ENCODE data around the gene ZNF221. TPM values are rescaled to one million over a fixed set of nuclear protein-coding genes. Genes with fewer than 3 reads are reported as not detected.

The ZNF221 gene
- total RNA-seq, 1 donor from 2014 or later = 5.6 TPM

DNA sequence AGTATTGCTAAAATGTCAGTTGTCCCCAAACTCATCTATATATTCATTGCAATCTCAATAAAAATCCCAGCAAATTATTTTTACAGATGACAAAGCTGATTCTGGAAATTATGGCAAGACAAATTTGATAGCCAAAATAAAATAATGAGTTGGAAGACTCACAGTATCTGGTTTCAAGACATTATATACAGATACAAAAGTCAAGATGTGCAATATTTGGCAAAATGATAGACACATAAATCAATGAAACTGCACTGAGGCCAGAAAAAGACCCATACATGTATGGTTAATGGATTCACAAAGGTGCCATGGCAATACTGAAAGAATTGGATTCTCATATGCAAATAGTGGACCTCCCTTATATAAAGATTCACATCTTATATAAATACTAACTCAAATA is 40.1 kb upstream of the ZNF221 start:
- H3K4me3 ChIP-seq (ENCODE audit: low read depth, low read length) = no peak overlapping the region
- DNase-seq (ENCODE audit: low read depth) = no peak
- TF ChIP-seq, protein P1, sequence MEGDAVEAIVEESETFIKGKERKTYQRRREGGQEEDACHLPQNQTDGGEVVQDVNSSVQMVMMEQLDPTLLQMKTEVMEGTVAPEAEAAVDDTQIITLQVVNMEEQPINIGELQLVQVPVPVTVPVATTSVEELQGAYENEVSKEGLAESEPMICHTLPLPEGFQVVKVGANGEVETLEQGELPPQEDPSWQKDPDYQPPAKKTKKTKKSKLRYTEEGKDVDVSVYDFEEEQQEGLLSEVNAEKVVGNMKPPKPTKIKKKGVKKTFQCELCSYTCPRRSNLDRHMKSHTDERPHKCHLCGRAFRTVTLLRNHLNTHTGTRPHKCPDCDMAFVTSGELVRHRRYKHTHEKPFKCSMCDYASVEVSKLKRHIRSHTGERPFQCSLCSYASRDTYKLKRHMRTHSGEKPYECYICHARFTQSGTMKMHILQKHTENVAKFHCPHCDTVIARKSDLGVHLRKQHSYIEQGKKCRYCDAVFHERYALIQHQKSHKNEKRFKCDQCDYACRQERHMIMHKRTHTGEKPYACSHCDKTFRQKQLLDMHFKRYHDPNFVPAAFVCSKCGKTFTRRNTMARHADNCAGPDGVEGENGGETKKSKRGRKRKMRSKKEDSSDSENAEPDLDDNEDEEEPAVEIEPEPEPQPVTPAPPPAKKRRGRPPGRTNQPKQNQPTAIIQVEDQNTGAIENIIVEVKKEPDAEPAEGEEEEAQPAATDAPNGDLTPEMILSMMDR (conservative IDR thresholded peaks at IDR 0.05; ENCODE audit: low read depth, low read length) = no peak

DNA sequence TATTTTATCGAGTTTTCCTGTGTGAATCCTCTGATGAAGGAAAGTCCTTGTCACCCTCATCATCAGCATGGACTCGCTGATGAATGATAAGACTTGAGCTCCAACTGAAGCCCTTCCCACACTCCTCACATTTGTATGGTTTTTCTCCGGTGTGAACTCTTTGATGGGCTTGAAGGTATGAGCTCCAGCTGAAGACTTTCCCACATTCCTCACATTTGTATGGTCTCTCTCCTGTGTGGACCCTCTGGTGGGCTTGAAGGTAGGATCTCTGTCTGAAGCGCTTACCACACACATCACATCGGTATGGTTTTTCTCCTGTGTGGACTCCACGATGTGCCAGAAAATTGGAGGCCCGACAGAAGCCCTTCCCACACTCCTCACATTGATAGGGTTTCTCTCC is 37.6 kb upstream of the ZNF221 start:
- TF ChIP-seq, protein P1 (conservative IDR thresholded peaks at IDR 0.05; ENCODE audit: low read depth, low read length) = no peak
- no peak for DNase-seq (ENCODE audit: low read depth)
- no peak overlapping the region for H3K4me3 ChIP-seq (ENCODE audit: low read depth, low read length)

GRCh38 chr19:43914051-43914450 is 37.0 kb upstream of the ZNF221 start:
- H3K4me3 ChIP-seq (ENCODE audit: low read depth, low read length) = no peak overlapping the region
- no peak for DNase-seq (ENCODE audit: low read depth)
- TF ChIP-seq, protein P1 (conservative IDR thresholded peaks at IDR 0.05; ENCODE audit: low read depth, low read length) = no peak

DNA sequence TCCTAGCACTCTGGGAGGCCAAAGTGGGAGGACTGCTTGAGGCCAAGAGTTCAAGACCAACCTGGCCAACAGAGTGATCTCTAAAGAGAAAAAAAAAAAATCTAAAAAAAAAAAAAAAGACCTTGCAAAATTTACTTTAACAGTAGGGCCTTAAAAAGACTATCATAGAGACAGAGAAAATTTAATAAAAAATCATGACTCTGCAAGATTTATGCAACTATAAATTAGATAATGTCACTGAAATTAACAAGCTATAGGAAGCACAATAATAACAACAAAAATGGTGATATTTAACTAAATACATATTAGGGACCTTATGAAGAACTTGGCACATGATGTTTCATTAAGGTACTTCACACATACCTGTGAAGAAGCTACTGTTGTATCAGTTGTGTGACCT is 27.2 kb upstream of the ZNF221 start:
- TF ChIP-seq, protein P1 (conservative IDR thresholded peaks at IDR 0.05; ENCODE audit: low read depth, low read length) = no peak
- no peak for DNase-seq (ENCODE audit: low read depth)
- H3K4me3 ChIP-seq (ENCODE audit: low read depth, low read length) = no peak overlapping the region

- no peak for DNase-seq (ENCODE audit: low read depth)
- no peak overlapping the region for H3K4me3 ChIP-seq (ENCODE audit: low read depth, low read length)
- TF ChIP-seq, protein P1 (conservative IDR thresholded peaks at IDR 0.05; ENCODE audit: low read depth, low read length) = no peak
These were observed 22.2 kb upstream of the ZNF221 start for GRCh38 chr19:43928820-43929219.

GRCh38 chr19:43934055-43934984 is 16.7 kb upstream of the ZNF221 start:
- DNase-seq (ENCODE audit: low read depth) = no peak
- TF ChIP-seq, protein P1 (conservative IDR thresholded peaks at IDR 0.05; ENCODE audit: low read depth, low read length) = no peak
- peak overlapping the region; percentile 93 for H3K4me3 ChIP-seq (ENCODE audit: low read depth, low read length)

Measured in epithelial cell of proximal tubule (primary cell).